Activated CD4-positive, alpha-beta T cell treated with anti-CD3 and anti-CD28 coated beads, Interleukin-2, amount 10 ng/mL, durations not matched to agents 7 days and 5 days (primary cell): ENCODE data around the gene HPSE. TPM values are rescaled to one million over a fixed set of nuclear protein-coding genes. Genes with fewer than 3 reads are reported as not detected.

ENCODE experiments used
- CTCF ChIA-PET: fragments of 350-600 bp; sonication (Branson Sonifier 250); formaldehyde crosslinking; loops from one replicate; lab custom pipeline; 2021; ENCODE audit warnings: antibody characterized with exemption; lab: Charles Lee
- POLR2A ChIA-PET: fragments of 350-600 bp; sonication (Branson Sonifier 250); formaldehyde crosslinking; loops from one replicate; lab custom pipeline; 2021; ENCODE audit warnings: antibody characterized with exemption; lab: Charles Lee
- DNase-seq: peaks from one replicate; pipeline ENCODE4 v3.0.0-alpha.2; 2020
- H3K27ac Mint-ChIP-seq: one replicate; pipeline ENCODE4 v1.8.0; 2021; ENCODE audit warnings: mild to moderate bottlenecking, moderate library complexity, mixed read lengths
- H3K27me3 Mint-ChIP-seq: one replicate; pipeline ENCODE4 v1.8.0; 2021; ENCODE audit warnings: mixed read lengths
- H3K36me3 Mint-ChIP-seq: one replicate; pipeline ENCODE4 v1.8.0; 2021; ENCODE audit warnings: low read depth, mixed read lengths
- H3K4me1 Mint-ChIP-seq: one replicate; pipeline ENCODE4 v1.8.0; 2021; ENCODE audit warnings: mixed read lengths
- H3K4me3 Mint-ChIP-seq: one replicate; pipeline ENCODE4 v1.8.0; 2021; ENCODE audit warnings: mild to moderate bottlenecking, moderate library complexity, mixed read lengths
- H3K9me3 Mint-ChIP-seq: one replicate; pipeline ENCODE4 v1.8.0; 2021; ENCODE audit warnings: mixed read lengths
- total RNA-seq, 2 experiments: library from RNA; stranded (reverse); gene quantifications; one replicate each; pipeline ENCODE4 v1.2.3, GENCODE V29; 2021

The HPSE gene
- 10 to 100 TPM; 24.6 to 26.1 TPM for total RNA-seq

- H3K36me3 Mint-ChIP-seq, result peaks cover 23% of the 10 kb centered on the region
- DNase-seq, result peak; percentile 77
- peaks cover 39% of the 10 kb centered on the region for H3K4me1 Mint-ChIP-seq
- peaks cover 8% of the 10 kb centered on the region for H3K9me3 Mint-ChIP-seq
- H3K27me3 Mint-ChIP-seq, result peaks cover 19% of the 10 kb centered on the region
- ChIA-PET CTCF (interaction anchor here (1.0 kb wide), 1 partner anchor 13 kb away, joined by 3 read pairs; no protein-coding TSS in a partner anchor), POLR2A (interaction anchor here (0.6 kb wide), 1 partner anchor 244 kb away, joined by 3 read pairs; no protein-coding TSS in a partner anchor)
- peak within 1 kb of the TSS; percentile 85 for H3K27ac Mint-ChIP-seq
- peak within 1 kb of the TSS; percentile 88 for H3K4me3 Mint-ChIP-seq
Observed at GRCh38 chr4:83334425-83335241, at the start of gene HPSE. Gene HPSE, minus strand, starts transcription at chr4:83334848. Its CDS starts 66 bp downstream, at chr4:83334782.

GRCh38 chr4:83382850-83383249, 48.2 kb upstream of the HPSE start:
- no peak overlapping the region for H3K4me3 Mint-ChIP-seq
- H3K27me3 Mint-ChIP-seq, result peaks cover 3% of the 10 kb centered on the region
- no peak for DNase-seq
- peaks cover 30% of the 10 kb centered on the region for H3K9me3 Mint-ChIP-seq
- no peak overlapping the region for H3K27ac Mint-ChIP-seq
- POLR2A ChIA-PET, result no interaction called here
- peaks cover 5% of the 10 kb centered on the region for H3K36me3 Mint-ChIP-seq
- CTCF ChIA-PET, result interaction anchor here (1.3 kb wide), 1 partner anchor 98 kb away, joined by 4 read pairs; the partner anchor contains the start of gene COQ2
- peaks cover 11% of the 10 kb centered on the region for H3K4me1 Mint-ChIP-seq

DNA sequence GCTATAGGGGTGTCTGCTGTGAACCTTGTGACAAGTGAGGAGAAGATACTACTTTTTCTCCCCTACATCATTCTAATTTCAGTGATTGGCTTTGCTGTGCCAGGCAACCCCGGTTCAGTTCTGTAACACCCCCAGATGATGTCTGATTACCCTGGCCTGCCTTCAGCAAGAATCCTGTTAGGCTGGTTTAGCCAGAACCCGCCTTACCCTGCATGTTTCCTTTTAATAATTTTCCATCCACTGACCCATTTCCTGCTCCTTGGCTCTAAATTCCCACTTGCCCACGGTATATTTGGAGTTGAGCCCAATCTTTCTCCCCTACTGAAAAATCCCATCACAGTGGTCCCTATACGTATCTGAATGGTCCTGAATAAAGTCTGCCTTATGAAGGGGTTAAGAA, 46.5 kb upstream of the HPSE start:
- ChIA-PET CTCF (interaction anchor here (0.6 kb wide), 1 partner anchor 26 kb away, joined by 3 read pairs; no protein-coding TSS in a partner anchor), POLR2A (no interaction called here)
- no peak for DNase-seq
- Mint-ChIP-seq H3K9me3 (peaks cover 37% of the 10 kb centered on the region), H3K36me3 (peaks cover 5% of the 10 kb centered on the region), H3K27me3 (peaks cover 3% of the 10 kb centered on the region), H3K4me3 (no peak overlapping the region), H3K27ac (no peak overlapping the region), H3K4me1 (peaks cover 4% of the 10 kb centered on the region)

DNA sequence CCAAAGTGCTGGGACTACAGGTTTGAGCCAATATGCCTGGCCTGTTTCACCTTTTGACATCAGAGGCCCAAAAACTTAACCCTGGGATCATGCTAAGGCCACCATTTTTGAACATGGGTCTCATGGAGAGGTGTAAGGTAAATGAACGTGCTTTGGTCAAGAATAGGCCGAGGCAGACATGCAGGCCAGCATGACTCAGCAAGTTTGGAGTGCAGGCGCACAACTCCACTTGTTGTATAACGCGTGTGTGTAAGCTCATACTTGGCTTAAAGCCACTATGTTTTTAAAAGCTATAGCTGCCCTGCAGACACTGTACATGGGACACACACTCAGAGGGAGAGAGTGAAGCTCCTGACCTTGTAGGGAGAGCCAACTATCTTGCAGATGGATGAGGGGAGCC, 43.8 kb upstream of the HPSE start:
- CTCF ChIA-PET, result interaction anchor here (0.8 to 1.5 kb wide), 4 partner anchors 9 to 21 kb away, joined by 3 to 5 read pairs (median 4); no protein-coding TSS in a partner anchor
- Mint-ChIP-seq H3K27me3 (peaks cover 3% of the 10 kb centered on the region), H3K4me3 (no peak overlapping the region), H3K27ac (no peak overlapping the region), H3K9me3 (peaks cover 36% of the 10 kb centered on the region), H3K36me3 (peaks cover 5% of the 10 kb centered on the region), H3K4me1 (peaks cover 4% of the 10 kb centered on the region)
- DNase-seq, result no peak
- POLR2A ChIA-PET, result no interaction called here

DNA sequence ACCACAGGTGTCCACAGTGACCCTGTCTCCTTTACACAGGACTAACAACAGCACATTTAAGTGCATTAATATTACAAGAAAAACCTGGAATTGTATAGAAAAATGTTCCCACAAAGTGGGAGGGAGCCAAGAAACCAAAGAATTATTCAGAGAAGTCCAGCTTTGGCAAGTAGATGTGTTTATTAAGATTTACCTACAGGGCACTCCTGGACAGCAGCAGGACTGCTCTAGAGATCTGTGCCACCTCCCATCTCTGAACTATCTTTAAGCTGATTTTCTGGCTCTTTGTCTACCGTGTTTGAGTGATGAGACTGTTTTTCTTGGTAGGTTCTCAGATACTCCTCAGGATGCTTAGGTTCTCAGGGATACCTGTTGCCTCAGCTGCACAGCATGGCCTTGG, 38.3 kb upstream of the HPSE start:
- no peak overlapping the region for H3K4me3 Mint-ChIP-seq
- ChIA-PET POLR2A (no interaction called here), CTCF (interaction anchor here (1.0 kb wide), 1 partner anchor 10 kb away, joined by 5 read pairs; no protein-coding TSS in a partner anchor)
- no peaks in the 10 kb centered on the region for H3K36me3 Mint-ChIP-seq
- H3K27ac Mint-ChIP-seq, result no peak overlapping the region
- peaks cover 17% of the 10 kb centered on the region for H3K9me3 Mint-ChIP-seq
- peaks cover 2% of the 10 kb centered on the region for H3K27me3 Mint-ChIP-seq
- no peak for DNase-seq
- peaks cover 10% of the 10 kb centered on the region for H3K4me1 Mint-ChIP-seq

DNA sequence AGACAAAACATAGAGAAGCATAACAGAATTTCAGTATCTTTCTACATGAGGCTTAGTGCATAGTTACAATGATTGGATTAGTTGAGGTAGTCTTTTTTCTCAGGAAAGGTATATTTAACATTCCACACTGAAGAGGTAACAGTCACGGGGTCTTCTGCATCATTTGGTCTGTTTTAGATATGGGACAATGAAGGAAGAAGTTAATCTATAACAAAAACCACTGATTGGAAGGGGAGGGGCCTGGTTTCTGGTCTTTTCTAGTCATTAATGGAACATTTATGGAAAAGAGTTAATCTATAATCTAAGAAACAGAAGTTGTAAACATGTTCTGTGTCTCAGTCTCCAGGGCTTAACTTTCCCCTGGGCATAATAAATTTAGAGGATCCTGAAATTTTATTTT, 37.3 kb upstream of the HPSE start:
- H3K36me3 Mint-ChIP-seq, result no peaks in the 10 kb centered on the region
- peaks cover 9% of the 10 kb centered on the region for H3K9me3 Mint-ChIP-seq
- ChIA-PET POLR2A (no interaction called here), CTCF (interaction anchor here (1.0 kb wide), 1 partner anchor 9 kb away, joined by 5 read pairs; no protein-coding TSS in a partner anchor)
- DNase-seq, result no peak
- H3K27me3 Mint-ChIP-seq, result peaks cover 7% of the 10 kb centered on the region
- H3K27ac Mint-ChIP-seq, result no peak overlapping the region
- H3K4me3 Mint-ChIP-seq, result no peak overlapping the region
- H3K4me1 Mint-ChIP-seq, result peaks cover 10% of the 10 kb centered on the region

DNA sequence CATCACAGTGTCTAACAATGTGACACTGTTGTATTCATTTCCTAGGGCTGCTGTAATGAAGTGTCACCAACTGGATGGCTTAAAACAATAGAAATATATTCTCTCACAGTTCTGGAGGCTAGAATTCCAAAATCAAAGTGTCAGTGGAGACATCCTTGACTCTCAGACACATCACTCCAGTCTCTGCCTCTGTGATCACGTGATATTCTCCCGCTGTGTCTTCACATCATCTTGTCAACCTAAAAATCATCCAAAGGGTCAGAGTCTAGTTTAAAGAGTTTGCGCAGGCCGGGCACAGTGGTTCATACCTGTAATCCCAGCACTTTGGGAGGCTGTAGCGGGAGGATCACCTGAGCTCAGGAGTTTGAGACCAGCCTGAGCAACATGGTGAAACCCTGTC, 36.6 kb upstream of the HPSE start:
- no peak overlapping the region for H3K4me3 Mint-ChIP-seq
- DNase-seq, result no peak
- peaks cover 10% of the 10 kb centered on the region for H3K4me1 Mint-ChIP-seq
- H3K36me3 Mint-ChIP-seq, result no peaks in the 10 kb centered on the region
- H3K27me3 Mint-ChIP-seq, result peaks cover 7% of the 10 kb centered on the region
- H3K9me3 Mint-ChIP-seq, result peaks cover 5% of the 10 kb centered on the region
- CTCF ChIA-PET, result interaction anchor here (0.8 kb wide), 1 partner anchor 10 kb away, joined by 3 read pairs; no protein-coding TSS in a partner anchor
- no peak overlapping the region for H3K27ac Mint-ChIP-seq
- POLR2A ChIA-PET, result no interaction called here

DNA sequence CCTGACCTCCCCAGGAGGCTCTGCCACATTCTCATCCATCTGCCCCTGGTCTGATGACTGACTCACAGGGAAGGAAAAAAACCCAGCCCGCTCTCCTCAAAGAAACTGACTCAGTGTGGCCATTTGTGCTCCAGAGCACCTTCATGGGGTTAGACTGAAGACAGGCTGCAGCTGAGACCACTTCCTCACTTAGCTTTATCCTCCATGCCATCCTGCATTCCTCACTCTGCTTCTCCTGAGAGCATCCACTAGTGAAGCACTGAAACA, 35.9 kb upstream of the HPSE start:
- POLR2A ChIA-PET, result interaction anchor here (0.6 kb wide), 1 partner anchor 187 kb away, joined by 3 read pairs; no protein-coding TSS in a partner anchor
- peaks cover 9% of the 10 kb centered on the region for H3K27me3 Mint-ChIP-seq
- no peaks in the 10 kb centered on the region for H3K36me3 Mint-ChIP-seq
- H3K4me1 Mint-ChIP-seq, result peaks cover 10% of the 10 kb centered on the region
- no peaks in the 10 kb centered on the region for H3K9me3 Mint-ChIP-seq
- no peak overlapping the region for H3K4me3 Mint-ChIP-seq
- CTCF ChIA-PET, result interaction anchor here (0.5 to 1.5 kb wide), 5 partner anchors 8 to 351 kb away, joined by 3 to 5 read pairs (median 4); no protein-coding TSS in a partner anchor
- no peak for DNase-seq
- no peak overlapping the region for H3K27ac Mint-ChIP-seq

GRCh38 chr4:83369831-83370639, 35.4 kb upstream of the HPSE start:
- POLR2A ChIA-PET, result interaction anchor here (0.6 kb wide), 1 partner anchor 188 kb away, joined by 3 read pairs; no protein-coding TSS in a partner anchor
- no peaks in the 10 kb centered on the region for H3K36me3 Mint-ChIP-seq
- DNase-seq, result no peak
- peaks cover 10% of the 10 kb centered on the region for H3K4me1 Mint-ChIP-seq
- CTCF ChIA-PET, result interaction anchor here (0.5 to 1.5 kb wide), 4 partner anchors 9 to 350 kb away, joined by 3 to 5 read pairs (median 4); no protein-coding TSS in a partner anchor
- no peaks in the 10 kb centered on the region for H3K9me3 Mint-ChIP-seq
- H3K27me3 Mint-ChIP-seq, result peaks cover 11% of the 10 kb centered on the region
- no peak overlapping the region for H3K4me3 Mint-ChIP-seq
- H3K27ac Mint-ChIP-seq, result no peak overlapping the region

DNA sequence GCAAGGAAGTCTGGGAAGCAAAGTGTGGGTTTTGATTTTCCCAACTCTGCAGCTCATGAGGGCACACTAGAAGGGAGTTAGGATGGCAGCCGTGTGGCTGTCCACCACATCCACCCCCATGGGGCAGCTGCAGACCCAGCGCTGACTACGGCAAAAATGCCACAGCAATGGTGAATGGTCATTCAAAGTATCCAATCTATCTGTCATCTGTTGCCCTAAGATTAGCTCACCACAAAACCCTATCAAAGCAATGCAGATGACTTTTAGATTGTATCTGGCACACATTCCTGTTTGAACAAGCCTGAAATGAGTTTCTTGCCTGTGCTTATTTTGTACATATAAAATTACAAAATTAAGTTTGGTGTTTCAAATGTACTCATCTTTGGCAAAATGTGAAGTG, 29.7 kb upstream of the HPSE start:
- Mint-ChIP-seq H3K27me3 (peaks cover 9% of the 10 kb centered on the region), H3K4me3 (no peak overlapping the region), H3K36me3 (no peaks in the 10 kb centered on the region), H3K27ac (no peak overlapping the region), H3K4me1 (peaks cover 2% of the 10 kb centered on the region), H3K9me3 (no peaks in the 10 kb centered on the region)
- ChIA-PET POLR2A (no interaction called here), CTCF (interaction anchor here (0.7 to 1.1 kb wide), 2 partner anchors 399 to 407 kb away, joined by 3 read pairs; no protein-coding TSS in a partner anchor)
- DNase-seq, result no peak

GRCh38 chr4:83362492-83363329, 28.1 kb upstream of the HPSE start:
- no peaks in the 10 kb centered on the region for H3K9me3 Mint-ChIP-seq
- no peak for DNase-seq
- H3K36me3 Mint-ChIP-seq, result no peaks in the 10 kb centered on the region
- no peak overlapping the region for H3K27ac Mint-ChIP-seq
- no peaks in the 10 kb centered on the region for H3K4me1 Mint-ChIP-seq
- ChIA-PET POLR2A (no interaction called here), CTCF (interaction anchor here (1.2 to 3.9 kb wide), 3 partner anchors 10 to 30 kb away, joined by 3 to 12 read pairs (median 5); no protein-coding TSS in a partner anchor)
- H3K4me3 Mint-ChIP-seq, result no peak overlapping the region
- peaks cover 7% of the 10 kb centered on the region for H3K27me3 Mint-ChIP-seq
